Thoracic aorta (tissue), 2 donors: ENCODE measurements around the gene CRABP2. TPM values are rescaled to one million over a fixed set of nuclear protein-coding genes. Genes with fewer than 3 reads are reported as not detected.

Source experiments
- ATAC-seq: fragments of 150-250 bp; one replicate; pipeline ENCODE4 v1.8.0; 2017; ENCODE audit warnings: low read depth; ENCODE audit not compliant: insufficient number of reproducible peaks, low FRiP score
- DNase-seq: peaks from one replicate; pipeline ENCODE4 v3.0.0-alpha.2; 2020; ENCODE audit warnings: low spot score
- H3K27ac ChIP-seq, 2 donors: fragments of 200-600 bp; sonication (generic); 1 replicate in 1 of 2; 2 replicates in 1 of 2; pipeline ENCODE4 v1.5.1; 2016; ENCODE audit warnings: mild to moderate bottlenecking in 2 of 2, moderate library complexity in 2 of 2
- H3K27me3 ChIP-seq: fragments of 200-600 bp; sonication (generic); replicated peaks from 2 replicates; pipeline ENCODE4 v1.6.0; 2016; ENCODE audit warnings: mild to moderate bottlenecking; ENCODE audit not compliant: insufficient read depth
- H3K36me3 ChIP-seq: fragments of 200-600 bp; sonication (generic); one replicate; pipeline ENCODE4 v1.5.1; 2016
- H3K4me1 ChIP-seq, 2 donors: fragments of 200-600 bp; sonication (generic); 1 replicate in 1 of 2; 2 replicates in 1 of 2; pipeline versions ENCODE4 v1.5.1 to v1.6.0; 2016; ENCODE audit warnings: low read depth in 2 of 2, mild to moderate bottlenecking in 1 of 2; ENCODE audit not compliant: control insufficient read depth in 1 of 2
- H3K4me3 ChIP-seq: fragments of 200-600 bp; sonication (generic); 2 replicates; pipeline ENCODE4 v1.5.1; 2016; ENCODE audit warnings: mild to moderate bottlenecking
- H3K9me3 ChIP-seq: fragments of 200-600 bp; sonication (generic); 2 replicates; pipeline ENCODE4 v1.5.1; 2016
- total RNA-seq, 2 donors: library from RNA; depleted of rRNA; stranded (reverse); fragments of >200 nt; gene quantifications; one replicate each; pipeline versions ENCODE4 v1.1.0 to v1.2.3, GENCODE V29; 2016
- TF ChIP-seq, protein P1 (sequence below): fragments of 200-600 bp; sonication (generic); IDR thresholded peaks from one replicate; pipeline ENCODE4 v1.5.1; 2019; ENCODE audit warnings: antibody characterized with exemption

The CRABP2 gene
- total RNA-seq, 2 donors from 2014 or later: 1.3 to 7.0 TPM

DNA sequence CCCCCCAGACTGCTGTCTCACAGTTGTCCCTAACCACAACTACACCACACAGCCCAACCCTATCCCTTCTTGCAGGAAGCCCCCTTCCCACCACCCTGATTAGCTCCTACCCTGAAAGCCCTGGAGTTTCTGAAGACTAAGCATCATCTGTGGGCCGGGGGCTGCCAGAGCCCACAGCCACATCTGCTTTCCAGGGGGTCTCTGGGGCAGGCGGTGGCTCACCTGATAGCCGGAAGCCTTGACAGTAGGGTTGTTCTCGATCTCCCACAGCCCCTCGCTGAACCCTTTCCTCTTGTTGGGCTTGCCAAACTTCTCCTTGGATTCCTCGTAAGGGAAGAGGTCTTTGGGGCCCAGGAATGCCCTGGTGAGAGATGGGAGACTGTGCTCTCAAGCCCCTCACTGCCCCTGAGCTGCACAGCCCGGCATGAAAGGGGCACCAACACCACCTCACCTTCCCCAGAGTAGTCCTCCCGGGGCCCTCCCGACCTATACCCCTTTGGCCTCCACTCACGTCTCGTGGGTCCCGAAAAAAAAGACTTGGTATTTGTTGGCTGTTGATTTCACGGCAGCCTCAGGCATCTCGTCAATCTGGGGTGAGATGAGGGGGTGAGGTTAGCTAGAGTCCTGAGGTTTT, 39.5 kb upstream of the CRABP2 start:
- TF ChIP-seq, protein P1, sequence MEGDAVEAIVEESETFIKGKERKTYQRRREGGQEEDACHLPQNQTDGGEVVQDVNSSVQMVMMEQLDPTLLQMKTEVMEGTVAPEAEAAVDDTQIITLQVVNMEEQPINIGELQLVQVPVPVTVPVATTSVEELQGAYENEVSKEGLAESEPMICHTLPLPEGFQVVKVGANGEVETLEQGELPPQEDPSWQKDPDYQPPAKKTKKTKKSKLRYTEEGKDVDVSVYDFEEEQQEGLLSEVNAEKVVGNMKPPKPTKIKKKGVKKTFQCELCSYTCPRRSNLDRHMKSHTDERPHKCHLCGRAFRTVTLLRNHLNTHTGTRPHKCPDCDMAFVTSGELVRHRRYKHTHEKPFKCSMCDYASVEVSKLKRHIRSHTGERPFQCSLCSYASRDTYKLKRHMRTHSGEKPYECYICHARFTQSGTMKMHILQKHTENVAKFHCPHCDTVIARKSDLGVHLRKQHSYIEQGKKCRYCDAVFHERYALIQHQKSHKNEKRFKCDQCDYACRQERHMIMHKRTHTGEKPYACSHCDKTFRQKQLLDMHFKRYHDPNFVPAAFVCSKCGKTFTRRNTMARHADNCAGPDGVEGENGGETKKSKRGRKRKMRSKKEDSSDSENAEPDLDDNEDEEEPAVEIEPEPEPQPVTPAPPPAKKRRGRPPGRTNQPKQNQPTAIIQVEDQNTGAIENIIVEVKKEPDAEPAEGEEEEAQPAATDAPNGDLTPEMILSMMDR: no peak
- H3K9me3 ChIP-seq: no peaks in the 10 kb centered on the region
- H3K4me3 ChIP-seq: no peak overlapping the region
- peaks cover 17% of the 10 kb centered on the region for H3K36me3 ChIP-seq
- peaks cover 44 to 58% of the 10 kb centered on the region in 2 donors for H3K4me1 ChIP-seq
- peak overlapping the region; percentile 93 to 94 for H3K27ac ChIP-seq
- H3K27me3 ChIP-seq: no peaks in the 10 kb centered on the region
- ATAC-seq: no peak
- DNase-seq: no peak

DNA sequence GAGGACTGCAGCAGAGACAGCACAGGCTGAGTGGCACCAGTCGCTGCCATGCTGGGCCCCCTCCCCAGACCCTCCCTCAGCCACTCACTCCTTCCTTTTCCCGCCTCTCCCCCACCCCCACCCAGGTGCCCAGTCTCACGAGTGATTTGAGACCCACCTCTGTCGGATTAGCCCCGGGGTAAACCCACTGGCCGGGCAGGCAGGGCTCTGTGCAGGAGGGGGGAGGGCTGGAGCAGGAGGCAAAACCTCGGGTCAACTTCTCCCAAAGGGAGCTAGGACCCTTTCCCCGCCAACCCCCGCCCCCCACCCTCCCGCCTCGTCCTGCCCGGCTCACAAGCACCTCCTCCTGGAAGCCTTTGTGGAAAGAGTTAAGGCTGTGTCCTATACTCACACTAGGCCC, 39.0 kb upstream of the CRABP2 start:
- Histone ChIP-seq H3K4me3 (no peak overlapping the region), H3K4me1 (peaks cover 39 to 53% of the 10 kb centered on the region in 2 donors)
- TF ChIP-seq, protein P1: no peak

DNA sequence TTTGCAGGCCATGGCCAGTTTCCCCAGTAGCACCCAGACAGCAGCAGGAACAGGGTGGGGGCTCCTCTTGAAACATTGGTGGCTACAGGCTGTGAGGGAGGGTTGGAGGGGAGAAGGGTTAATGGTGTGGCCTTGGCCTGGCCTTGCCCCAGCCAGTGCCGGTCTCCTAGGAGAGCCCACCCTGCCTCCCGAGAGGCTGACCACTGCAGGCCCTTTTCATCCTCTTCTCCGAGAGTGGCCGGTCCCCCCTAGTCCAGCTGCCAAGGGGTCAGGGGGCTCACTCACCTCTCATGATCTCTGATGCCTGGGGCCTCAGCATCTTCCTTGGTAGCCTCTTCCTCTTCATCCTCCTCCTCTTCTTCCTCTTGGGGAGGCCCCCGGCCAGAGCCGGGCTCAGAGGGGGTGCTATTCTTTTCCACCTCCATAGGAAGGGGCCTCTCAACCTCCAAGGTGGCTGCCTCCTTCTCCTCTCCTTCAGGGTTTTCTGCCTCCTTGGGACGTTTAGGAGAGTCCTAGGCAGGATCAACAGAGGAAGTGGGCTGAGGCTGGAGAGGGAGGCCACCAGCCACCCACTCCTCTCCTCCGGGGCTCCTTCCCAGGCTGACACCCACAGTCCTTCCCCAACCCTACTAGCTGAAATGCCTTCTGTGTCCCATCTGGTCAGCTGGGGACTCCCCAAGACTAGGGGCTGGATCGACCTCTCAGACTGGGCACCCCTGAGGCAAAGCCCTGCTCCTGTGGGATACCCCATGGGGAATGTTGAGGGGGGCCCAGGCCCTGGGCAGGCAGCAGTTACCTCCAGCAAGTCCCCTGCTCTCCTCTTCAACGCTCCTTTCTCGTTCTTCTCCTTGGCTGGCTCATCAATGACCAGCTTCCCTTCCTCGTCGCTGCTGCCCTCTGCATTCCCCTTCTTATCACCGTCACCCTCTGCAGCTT, 38.3 kb upstream of the CRABP2 start:
- H3K27me3 ChIP-seq: no peaks in the 10 kb centered on the region
- H3K4me1 ChIP-seq: peaks cover 32 to 47% of the 10 kb centered on the region in 2 donors

More for the DNA sequence above, 39.0 kb upstream of the CRABP2 start:
- DNase-seq (no peak), ATAC-seq (no peak)
- no peaks in the 10 kb centered on the region for H3K9me3 ChIP-seq
- no peak overlapping the region for H3K27ac ChIP-seq
- peaks cover 17% of the 10 kb centered on the region for H3K36me3 ChIP-seq
- H3K27me3 ChIP-seq: no peaks in the 10 kb centered on the region

DNA sequence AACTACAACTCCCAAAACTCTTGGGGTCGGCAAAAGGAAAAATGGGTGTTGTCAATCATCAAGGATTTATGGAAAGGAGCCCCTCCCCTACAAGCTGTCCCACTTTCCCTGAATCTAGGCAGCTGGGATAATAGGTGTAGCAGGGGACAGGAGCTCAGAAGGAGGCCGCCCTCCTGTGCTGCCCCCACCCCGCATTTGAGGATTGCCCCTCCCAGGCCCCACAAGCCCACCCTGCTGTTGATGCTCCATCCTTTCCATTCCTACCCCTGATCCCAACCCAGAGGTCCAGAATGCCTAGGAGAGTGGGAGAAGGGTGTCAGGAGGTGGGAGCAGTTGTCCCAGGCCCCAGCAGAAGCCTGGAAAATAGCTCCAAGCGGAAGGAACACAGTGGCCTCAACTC, 37.4 kb upstream of the CRABP2 start:
- no peak for ATAC-seq
- no peaks in the 10 kb centered on the region for H3K27me3 ChIP-seq
- H3K9me3 ChIP-seq: no peaks in the 10 kb centered on the region
- TF ChIP-seq, protein P1: no peak
- H3K36me3 ChIP-seq: peaks cover 17% of the 10 kb centered on the region
- H3K27ac ChIP-seq: no peak overlapping the region
- DNase-seq: no peak
- H3K4me1 ChIP-seq: peaks cover 23 to 39% of the 10 kb centered on the region in 2 donors
- H3K4me3 ChIP-seq: no peak overlapping the region

More for the DNA sequence above, 38.3 kb upstream of the CRABP2 start:
- H3K36me3 ChIP-seq: peaks cover 17% of the 10 kb centered on the region
- no peaks in the 10 kb centered on the region for H3K9me3 ChIP-seq
- TF ChIP-seq, protein P1: no peak
- no peak overlapping the region for H3K4me3 ChIP-seq
- DNase-seq (no peak), ATAC-seq (no peak)
- H3K27ac ChIP-seq: no peak overlapping the region

DNA sequence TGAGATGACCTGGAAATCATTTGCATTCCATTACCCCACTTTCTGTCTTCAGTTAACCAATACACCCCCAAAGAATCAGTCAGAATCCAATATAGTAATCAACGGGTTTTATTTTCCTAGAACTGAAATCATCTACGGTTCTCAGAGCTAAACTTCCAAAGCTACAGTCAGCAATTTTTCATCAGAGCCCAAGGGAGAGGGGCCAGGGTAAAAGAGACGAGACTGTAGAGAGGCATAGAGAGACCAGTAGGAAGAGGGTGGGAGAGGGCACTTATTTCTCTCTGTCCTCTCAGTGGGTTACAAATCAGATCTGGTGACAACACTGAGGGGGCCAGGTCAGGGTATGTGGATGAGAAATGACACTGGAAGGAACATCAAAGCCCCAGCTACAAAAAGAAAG, 36.6 kb upstream of the CRABP2 start:
- peaks cover 17% of the 10 kb centered on the region for H3K36me3 ChIP-seq
- no peaks in the 10 kb centered on the region for H3K27me3 ChIP-seq
- H3K4me3 ChIP-seq: no peak overlapping the region
- ATAC-seq (no peak), DNase-seq (no peak)
- TF ChIP-seq, protein P1: no peak
- peaks cover 20 to 33% of the 10 kb centered on the region in 2 donors for H3K4me1 ChIP-seq
- H3K27ac ChIP-seq: peak overlapping the region; percentile 77 to 81
- H3K9me3 ChIP-seq: no peaks in the 10 kb centered on the region
